Measurements from ENCODE around the gene FSTL3.

The FSTL3 gene

GRCh38 chr19:651991-652390, 24.2 kb upstream of the FSTL3 start:
- no peak for TF ChIP-seq CTCF (IDR thresholded peaks at IDR 0.05; ENCODE audit: low read depth, low read length)
- H3K4me3 ChIP-seq (ENCODE audit: low read depth, low read length): no peak overlapping the region

DNA sequence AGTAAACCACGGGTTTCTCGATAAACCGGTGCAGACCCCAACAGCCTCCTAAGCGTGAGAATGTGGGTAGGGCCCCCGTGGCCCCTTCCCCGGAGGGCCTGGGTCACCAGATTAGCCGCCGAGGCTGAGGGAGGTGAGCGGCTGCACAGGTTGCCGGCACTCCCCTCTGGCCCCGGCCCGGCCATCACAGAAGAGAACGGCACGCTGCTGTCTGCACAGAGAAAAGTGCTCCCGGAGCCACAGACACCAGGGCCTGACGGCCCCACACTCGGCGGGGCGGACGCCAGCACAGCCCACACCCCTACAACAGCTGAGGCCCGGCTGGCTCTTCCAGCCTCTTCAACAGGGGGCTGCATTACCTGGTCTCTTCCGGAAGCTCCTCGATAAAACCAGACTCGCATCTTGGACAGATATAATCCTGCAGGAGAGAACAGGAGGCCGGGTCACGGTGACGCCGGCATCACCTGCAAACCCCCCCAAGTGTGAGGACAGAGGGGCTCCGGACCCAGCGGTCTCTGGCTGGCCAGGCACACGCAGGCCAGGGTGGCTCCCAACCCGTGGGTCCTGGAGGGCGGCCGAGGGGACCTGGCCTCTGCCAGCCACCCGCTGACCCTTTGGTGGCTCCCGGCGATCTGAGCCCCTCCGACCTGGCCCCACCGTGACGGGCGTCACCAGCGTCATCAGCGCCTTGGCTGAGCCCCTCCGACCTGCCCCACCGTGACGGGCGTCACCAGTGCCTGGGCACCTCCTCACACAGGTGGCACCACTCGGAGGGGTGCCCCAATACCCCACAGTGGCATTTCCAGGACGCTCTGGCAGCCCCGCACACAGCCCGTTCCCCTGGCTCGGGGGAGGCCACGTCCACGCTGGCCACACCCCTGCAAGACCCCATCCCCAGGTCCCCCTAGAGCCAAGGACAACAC, 23.5 kb upstream of the FSTL3 start:
- TF ChIP-seq CTCF (IDR thresholded peaks at IDR 0.05; ENCODE audit: low read depth, low read length): no peak
- no peak overlapping the region for H3K4me3 ChIP-seq (ENCODE audit: low read depth, low read length)

DNA sequence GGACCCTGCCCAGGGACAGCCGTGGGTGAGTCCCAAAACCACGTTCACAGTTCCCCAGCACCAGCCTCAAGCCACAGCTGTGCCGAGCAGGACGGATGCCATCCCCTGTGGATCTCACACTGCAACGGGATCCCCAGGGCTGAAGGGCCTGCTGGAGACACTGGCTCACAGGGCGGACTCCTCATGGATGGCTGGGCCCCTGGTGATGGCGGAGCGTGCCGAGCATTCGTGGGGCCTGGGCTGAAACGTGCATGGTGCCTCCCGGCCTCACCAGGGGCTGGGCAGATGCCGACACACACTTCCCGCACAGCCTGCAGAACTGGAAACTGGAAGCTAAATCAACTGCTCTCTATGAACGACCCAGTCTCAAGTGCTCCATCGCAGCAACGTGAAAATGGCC, 22.8 kb upstream of the FSTL3 start:
- no peak overlapping the region for H3K4me3 ChIP-seq (ENCODE audit: low read depth, low read length)
- no peak for TF ChIP-seq CTCF (IDR thresholded peaks at IDR 0.05; ENCODE audit: low read depth, low read length)

GRCh38 chr19:655691-656090, 20.5 kb upstream of the FSTL3 start:
- H3K4me3 ChIP-seq (ENCODE audit: low read depth, low read length): no peak overlapping the region
- TF ChIP-seq CTCF (IDR thresholded peaks at IDR 0.05; ENCODE audit: low read depth, low read length): no peak

DNA sequence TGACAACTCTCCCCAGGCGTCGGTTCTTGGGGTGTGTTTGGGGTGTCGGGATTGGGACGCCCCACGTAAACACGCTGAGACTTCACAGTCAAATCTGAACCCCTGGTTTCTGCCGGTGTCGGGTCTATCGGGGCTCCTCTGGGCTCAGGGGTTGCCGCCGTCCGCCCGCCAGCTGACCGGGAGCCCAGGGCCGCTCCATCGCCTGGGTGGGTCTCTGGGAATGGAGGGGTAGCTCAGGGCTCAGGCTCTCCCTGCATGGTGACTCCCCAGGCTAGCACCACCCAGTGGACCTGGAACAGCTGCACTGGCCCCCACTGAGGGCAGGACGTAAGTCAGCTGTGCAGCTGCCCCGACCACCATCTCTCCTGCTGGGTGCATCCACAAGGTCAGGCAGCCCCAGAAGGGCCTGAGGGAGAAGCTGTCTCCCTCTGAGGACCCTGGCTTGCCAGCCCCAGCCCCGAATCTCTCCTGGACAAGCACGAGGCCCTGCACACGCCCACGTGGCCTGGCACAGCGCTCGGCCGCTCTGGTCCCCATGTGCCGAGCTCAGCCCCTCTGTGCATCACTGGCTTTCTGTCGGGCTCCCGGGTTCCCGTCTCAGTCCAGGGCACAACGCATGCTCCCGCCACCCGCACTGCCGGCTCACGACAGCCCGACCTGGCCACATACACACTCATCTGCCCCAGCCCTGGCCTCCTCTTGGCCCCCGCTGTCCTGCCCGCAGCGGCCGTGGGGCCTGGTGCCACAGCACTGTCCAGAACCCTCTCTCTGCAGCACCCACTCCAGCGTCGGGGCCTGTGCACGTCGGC, 19.2 kb upstream of the FSTL3 start:
- TF ChIP-seq CTCF (IDR thresholded peaks at IDR 0.05; ENCODE audit: low read depth, low read length): no peak
- H3K4me3 ChIP-seq (ENCODE audit: low read depth, low read length): no peak overlapping the region

DNA sequence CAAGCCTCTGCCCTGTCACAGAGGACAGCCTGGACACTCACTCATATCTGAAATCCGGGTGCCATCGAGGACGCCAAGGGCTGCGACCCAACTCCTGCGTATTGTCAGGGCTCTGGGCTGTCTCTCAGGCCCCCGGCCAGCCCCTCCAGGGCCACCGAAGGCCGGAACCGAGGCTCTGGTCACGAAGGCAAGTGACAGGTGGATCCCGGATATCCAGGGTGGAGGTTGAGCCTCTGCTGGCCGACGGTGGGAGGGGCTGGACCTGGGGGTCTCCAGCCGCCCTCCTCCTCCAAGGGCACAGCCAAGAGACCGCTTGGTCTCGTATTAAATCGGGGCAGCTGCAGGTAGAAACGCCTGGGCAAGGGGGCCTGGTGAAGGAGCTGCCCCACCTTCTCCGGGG, 18.6 kb upstream of the FSTL3 start:
- TF ChIP-seq CTCF (IDR thresholded peaks at IDR 0.05; ENCODE audit: low read depth, low read length): no peak
- H3K4me3 ChIP-seq (ENCODE audit: low read depth, low read length): no peak overlapping the region
